GM21423 (cell line): ENCODE measurements around the gene SRGN.

ENCODE experiments used
- ATAC-seq: cut with Tn5 transposase; IDR thresholded peaks from one replicate; pipeline ENCODE4 v1.9.1; 2021; ENCODE audit warnings: mild to moderate bottlenecking, moderate library complexity; ENCODE audit not compliant: unreplicated experiment

The SRGN gene

GRCh38 chr10:69060127-69060798 lies 27.6 kb upstream of the SRGN start:
- ATAC-seq, result no peak

GRCh38 chr10:69061305-69062161 lies 26.4 kb upstream of the SRGN start:
- ATAC-seq, result peak; percentile 41

GRCh38 chr10:69062901-69063300 lies 25.0 kb upstream of the SRGN start:
- ATAC-seq, result no peak

DNA sequence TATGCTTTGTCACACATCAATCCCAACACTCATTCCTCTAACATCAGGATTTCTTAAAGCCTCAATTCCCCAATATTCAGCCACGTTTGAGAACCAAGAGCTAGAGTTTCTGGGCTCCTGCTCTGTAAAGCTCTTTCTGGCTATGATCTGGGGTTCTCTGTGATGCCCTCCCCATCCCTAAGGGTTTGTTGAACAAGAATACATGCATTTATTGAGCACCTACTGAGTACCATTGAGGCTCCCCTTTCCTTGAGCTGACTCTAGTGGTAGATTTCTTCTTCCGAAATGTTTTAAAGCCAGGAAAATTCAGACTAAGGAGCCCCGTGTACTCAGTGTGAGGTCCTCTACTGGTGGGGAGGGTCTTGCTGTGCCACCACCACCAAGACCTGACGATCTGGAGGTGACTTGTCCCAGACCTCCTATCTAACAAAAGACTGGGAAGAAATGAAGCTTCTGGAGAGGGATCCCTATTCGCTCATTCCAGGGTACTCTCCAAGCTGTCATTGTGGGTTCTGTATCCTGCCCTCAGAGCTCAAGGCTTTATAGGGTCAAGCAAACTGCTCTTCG lies 23.1 kb upstream of the SRGN start:
- ATAC-seq, result no peak

- peak; percentile 50 for ATAC-seq
These were observed 22.2 kb upstream of the SRGN start for GRCh38 chr10:69065406-69066361.

DNA sequence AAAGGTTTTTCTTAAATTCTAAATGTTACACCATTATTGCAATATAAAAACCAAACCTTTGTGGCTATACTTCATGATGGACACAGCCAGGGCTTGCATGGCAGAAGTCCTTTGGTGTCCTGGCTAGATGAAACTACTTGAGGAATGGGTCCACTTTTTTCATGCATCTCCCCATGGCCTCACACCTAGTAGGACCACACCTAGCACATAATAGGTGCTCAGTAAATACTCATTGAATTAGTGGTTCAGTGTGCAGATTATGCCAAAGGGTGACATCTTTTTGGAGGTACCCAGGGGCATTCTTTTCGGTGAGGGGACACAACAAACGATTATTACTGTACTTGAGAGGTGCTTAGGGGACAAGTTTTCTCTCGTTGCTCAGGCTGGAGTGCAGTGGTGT lies 20.7 kb upstream of the SRGN start:
- ATAC-seq, result no peak

DNA sequence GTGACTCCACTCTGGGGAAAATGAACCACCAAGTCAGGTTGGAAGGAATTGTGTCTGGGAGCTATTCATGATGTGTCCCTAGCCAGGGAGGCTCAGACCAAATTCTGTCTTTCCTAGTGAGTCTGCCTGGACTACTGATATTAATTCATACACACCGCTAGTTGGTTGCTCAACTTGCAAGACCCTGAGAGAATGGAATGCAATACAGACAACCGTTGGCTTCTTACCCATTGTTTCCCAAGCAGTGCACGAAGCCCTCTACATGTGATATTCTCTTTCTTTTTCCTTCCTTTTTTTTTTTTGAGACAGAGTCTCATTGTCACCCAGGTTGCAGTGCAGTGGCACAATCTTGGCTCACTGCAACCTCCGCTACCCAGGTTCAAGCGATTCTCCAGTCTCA lies 19.4 kb upstream of the SRGN start:
- no peak for ATAC-seq

DNA sequence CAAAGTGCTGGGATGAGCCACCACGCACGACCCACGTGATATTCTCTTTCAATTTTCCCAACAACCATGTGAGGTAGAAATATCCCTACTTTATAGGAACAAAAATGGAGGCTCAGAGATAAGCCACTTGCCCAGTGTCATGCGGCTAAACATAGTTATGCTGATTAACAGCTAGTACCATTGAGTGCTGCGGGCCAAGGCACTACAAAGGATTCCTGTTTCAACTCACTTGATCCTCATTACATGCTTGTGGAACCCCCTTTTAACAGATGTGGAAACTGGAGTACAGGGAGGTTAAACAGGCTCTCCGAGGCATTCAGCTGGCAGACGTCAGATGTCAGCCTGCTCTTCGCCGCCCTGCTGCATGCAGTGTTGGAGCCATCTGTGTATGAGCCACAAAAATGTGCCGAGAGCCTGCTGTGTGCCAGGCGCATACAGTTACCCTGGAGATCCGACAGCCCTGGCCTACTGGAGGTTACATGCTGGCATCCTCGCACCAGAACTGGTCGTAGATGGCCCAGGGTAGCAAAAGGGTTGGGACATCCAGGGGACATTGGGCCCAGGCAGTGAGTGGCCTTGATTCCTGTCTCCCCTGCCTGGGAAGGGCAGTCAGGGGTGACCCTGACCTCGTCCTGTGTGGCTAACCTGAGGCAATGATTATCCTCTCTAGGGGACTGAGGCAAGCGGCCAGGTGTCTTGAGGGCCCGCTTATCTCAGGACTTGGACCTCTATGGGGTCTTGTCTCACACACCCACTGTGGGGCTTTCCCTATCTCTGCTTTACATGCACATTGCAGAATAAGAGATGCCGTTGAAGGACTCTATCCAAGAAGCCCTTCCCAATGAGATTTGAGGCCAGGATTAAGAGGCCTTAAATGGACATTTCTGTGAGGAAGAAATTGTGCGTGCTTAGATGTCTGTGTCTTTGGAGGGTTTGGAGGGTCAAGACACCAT lies 18.5 kb upstream of the SRGN start:
- ATAC-seq, result no peak

DNA sequence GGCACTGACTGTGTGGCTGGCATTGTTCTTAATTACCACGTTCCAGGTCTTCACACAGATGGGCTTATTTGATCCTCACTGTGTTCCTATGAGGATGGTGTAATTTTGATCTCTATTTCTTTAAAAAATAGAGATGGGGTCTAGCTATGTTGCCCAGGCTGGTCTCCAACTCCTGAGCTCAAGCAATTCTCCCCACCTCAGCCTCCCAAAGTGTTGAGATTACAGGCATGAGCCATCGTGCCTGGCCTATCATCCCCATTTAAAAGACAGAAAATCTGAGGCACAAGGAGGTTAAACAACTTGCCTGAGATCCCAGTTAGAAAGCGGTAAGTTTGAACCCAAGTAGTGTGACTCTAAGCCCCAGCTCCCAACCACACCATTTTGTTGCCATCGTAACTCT lies 17.0 kb upstream of the SRGN start:
- no peak for ATAC-seq

- no peak for ATAC-seq
These were observed 16.3 kb upstream of the SRGN start for GRCh38 chr10:69071610-69072009.

DNA sequence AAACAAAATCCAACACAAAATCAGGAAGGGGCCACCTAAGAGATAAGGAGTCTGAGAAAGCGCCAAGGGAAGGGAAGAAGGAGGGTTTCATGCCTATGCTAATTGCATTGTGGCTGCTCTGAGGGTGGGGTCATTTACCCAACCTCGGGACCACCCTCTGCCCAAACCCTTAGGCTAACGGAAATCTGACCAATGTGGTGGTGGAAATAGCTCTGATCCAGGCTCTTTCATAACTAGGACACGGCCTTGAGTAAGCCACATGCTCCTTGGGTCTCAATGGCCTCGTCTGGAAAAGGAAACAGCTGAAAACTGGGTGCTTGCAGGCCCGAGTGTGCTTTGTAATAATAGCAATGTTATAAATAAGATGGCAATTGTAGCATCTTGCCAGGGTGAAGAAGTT lies 14.9 kb upstream of the SRGN start:
- no peak for ATAC-seq

- no peak for ATAC-seq
These were observed 14.1 kb upstream of the SRGN start for GRCh38 chr10:69073736-69074364.

DNA sequence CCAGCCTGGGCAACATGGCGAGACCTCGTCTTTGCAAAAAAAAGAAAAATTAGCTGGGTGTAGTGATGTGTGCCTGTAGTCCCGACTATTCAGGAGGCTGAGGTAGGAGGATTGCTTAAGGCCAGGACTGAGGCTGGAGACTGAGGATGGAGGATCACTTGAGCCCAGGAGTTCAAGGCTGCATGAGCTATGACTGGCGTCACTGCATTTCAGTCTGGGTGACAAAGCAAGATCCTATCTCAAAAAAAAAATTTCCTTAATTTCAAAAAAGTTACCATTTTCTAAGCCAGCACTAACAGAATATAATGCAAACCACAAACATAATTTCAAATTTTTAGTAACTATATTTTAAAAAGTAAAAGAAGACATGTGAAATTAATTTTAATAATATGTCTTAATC lies 13.4 kb upstream of the SRGN start:
- no peak for ATAC-seq

DNA sequence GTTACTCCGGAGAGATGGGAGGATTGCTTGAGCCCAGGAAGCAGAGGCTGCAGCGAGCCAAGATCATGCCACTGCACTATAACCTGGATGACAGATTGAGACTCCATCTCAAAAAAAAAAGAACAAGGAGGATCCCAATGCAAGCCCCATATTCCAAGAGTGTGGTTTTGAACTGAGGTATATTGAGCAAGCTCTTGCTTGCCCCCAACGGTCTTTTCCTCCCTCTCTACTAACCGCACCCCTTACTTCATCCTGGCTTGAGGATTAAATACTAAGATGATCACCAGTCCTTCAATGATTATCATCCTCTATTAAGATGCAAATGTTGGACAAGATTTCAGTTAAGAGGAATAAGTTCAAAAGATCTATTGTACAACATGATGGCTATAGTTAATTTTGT lies 12.5 kb upstream of the SRGN start:
- no peak for ATAC-seq

DNA sequence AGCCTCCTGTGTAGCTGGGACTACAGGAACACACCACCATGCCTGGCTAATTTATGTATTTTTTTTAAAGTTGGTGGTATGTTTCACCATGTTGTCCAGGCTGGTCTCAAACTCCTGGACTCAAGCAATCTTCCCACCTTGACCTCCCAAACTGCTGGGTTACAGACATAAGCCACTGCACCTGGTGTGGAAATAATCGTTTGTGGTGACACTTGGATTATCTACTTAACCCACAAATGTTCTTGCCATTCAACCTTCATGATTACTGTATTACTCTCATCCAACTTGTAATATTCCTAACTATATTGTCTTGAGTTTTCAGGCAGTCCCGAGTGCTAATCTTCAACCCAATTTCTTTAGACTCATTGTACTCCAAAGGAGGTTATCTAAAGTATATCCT lies 9.6 kb upstream of the SRGN start:
- no peak for ATAC-seq

- no peak for ATAC-seq
These were observed 7.7 kb upstream of the SRGN start for GRCh38 chr10:69080226-69080625.

DNA sequence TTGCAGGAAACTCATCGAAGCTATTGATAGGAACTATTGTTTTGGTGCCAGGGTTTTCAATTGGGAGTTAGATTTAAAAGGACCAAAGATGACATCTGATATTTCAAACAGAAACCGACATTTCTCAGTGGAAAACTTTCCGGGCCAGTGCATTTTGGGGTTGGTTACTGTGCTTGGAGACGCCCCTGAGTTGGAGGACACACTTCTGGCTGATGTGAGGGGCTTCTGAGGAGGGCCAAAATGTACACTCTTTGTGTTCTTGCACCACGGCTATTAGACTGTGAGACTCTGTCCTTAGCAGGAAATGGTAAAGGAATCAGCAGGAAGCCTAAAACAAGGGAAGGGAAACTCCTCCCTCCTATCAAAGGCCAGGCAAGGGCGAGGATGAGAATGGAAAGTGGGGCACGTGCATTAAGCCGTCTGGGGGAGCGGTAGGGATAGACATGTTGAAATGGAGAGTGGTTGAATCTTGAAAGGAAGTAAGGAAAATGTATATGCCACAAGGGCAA lies 1.8 kb upstream of the SRGN start:
- ATAC-seq, result no peak

- ATAC-seq, result no peak
These were observed 517 bp downstream of the SRGN start for GRCh38 chr10:69088471-69088769.

DNA sequence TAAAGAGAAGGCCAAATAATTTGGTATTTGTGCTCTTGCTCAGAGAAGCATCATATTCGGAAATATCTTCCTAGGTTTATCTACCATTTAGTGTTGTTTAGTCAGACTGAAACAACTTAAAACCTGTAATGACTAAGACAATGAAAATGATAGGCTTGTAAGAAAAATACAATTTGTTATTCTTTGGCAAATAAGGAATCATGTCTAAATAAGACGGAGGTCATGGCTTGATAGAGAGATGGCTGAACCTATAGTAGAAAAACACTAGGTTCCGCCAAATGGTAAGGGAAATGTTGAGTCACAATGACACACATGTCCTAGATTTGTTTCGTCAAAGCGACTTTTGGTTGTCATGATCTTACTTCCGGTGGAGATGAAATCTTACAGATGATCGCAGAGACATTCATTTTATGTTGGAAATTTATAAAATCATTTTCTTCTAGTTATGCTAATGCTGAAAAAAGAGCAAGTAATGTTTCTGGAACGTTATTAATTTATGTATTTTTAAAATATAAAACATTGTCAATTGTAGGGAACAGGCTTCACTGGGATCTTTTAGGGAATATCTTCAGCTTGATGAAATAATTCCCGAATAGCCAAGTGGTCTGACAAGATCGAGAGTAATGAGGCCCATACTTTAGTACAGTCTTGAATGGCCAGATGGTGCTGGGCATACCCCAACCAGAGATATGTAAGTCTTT lies 1.0 kb downstream of the SRGN start:
- ATAC-seq, result no peak
